ENCODE results near the gene ATP11C. TPM values are rescaled to one million over a fixed set of nuclear protein-coding genes. Genes with fewer than 3 reads are reported as not detected.
"Not testable (repeated sequence)": the region's sequence is repeated elsewhere in the genome, so short reads cannot be mapped to it uniquely, and the experiment has no call there.

Gene ATP11C
- total RNA-seq, 1 experiment from 2014 or later, result 19.0 TPM

DNA sequence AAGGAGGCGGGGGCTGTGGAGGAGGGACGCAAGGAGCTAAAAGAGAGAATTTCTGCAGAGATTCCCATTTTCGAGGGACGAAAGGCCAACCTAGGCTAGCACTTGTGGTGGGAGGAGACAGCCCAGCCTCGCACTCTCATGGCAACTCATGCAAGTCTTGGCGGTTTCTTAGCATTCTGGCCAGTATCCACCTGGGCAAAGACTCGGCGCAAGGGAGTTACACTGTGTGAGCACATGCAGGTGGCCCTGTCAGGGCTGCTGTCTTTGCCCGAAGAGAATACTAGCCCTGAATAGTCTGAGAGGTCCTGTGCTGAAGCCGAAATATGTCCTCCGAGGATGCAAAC, 240.4 kb downstream of the ATP11C start:
- H3K36me3 Mint-ChIP-seq (ENCODE audit: insufficient read depth, unreplicated experiment), result no peaks in the 10 kb centered on the region
- TF ChIP-seq, protein P1, sequence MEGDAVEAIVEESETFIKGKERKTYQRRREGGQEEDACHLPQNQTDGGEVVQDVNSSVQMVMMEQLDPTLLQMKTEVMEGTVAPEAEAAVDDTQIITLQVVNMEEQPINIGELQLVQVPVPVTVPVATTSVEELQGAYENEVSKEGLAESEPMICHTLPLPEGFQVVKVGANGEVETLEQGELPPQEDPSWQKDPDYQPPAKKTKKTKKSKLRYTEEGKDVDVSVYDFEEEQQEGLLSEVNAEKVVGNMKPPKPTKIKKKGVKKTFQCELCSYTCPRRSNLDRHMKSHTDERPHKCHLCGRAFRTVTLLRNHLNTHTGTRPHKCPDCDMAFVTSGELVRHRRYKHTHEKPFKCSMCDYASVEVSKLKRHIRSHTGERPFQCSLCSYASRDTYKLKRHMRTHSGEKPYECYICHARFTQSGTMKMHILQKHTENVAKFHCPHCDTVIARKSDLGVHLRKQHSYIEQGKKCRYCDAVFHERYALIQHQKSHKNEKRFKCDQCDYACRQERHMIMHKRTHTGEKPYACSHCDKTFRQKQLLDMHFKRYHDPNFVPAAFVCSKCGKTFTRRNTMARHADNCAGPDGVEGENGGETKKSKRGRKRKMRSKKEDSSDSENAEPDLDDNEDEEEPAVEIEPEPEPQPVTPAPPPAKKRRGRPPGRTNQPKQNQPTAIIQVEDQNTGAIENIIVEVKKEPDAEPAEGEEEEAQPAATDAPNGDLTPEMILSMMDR (IDR thresholded peaks at IDR 0.05; ENCODE audit: unreplicated experiment), result no peak
- peaks cover 7% of the 10 kb centered on the region for H3K9me3 Mint-ChIP-seq (ENCODE audit: unreplicated experiment)
- no peaks in the 10 kb centered on the region for H3K27me3 Mint-ChIP-seq (ENCODE audit: insufficient read depth, unreplicated experiment)
- no peaks in the 10 kb centered on the region for H3K4me1 Mint-ChIP-seq (ENCODE audit: insufficient read depth, unreplicated experiment)
- POLR2A ChIA-PET, result no interaction called here
- no peak for DNase-seq (ENCODE audit: unreplicated experiment)
- CTCF ChIA-PET, result interaction anchor here (0.6 to 1.1 kb wide), 2 partner anchors 851 to 945 kb away, joined by 3 to 4 read pairs; no protein-coding TSS in a partner anchor
- H3K4me3 Mint-ChIP-seq (ENCODE audit: unreplicated experiment), result no peak overlapping the region
- no TSS peak for BruUV-seq (replicated peaks)
- intact Hi-C loops (cut with micrococcal nuclease), result no loop called here
- H3K27ac Mint-ChIP-seq (ENCODE audit: low read depth, unreplicated experiment), result no peak overlapping the region

DNA sequence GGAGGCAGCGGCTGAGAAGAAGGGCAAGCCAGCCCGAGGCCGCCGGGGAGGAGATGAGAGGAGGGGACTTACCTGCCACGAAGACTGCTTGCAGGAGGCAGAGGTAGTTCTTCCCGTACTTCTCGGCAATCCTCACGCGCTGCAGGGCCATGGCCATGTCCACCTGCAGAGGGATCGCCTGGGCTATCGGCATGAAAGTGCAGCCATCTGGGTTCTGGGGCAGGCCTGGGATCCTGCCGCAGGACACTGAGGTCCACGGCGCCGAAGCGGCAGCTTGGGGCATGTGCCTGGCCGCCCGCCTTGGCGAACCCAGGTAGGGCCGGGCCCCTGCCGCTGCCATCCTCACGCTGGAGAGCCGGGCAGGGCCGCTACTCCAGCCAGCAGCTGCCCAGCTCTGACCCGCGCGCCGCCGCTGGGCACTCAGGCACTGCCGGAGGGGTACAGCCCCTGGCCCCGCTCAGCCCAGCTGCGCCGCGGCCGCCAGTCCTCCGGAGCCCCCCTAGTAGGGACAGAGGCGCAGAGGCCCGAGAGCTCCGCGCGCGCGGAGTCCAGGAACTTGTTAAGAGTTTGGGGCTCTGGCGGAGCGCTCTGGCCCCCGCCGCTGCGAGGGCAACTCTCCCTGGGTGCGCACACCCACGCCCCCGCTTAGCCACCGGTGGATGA, 240.9 kb downstream of the ATP11C start:
- H3K27ac Mint-ChIP-seq (ENCODE audit: low read depth, unreplicated experiment), result no peak overlapping the region
- peak overlapping the region; percentile 60 for H3K4me3 Mint-ChIP-seq (ENCODE audit: unreplicated experiment)
- TF ChIP-seq, protein P1 (IDR thresholded peaks at IDR 0.05; ENCODE audit: unreplicated experiment), result no peak
- H3K9me3 Mint-ChIP-seq (ENCODE audit: unreplicated experiment), result peaks cover 8% of the 10 kb centered on the region
- POLR2A ChIA-PET, result no interaction called here
- no TSS peak for BruUV-seq (replicated peaks)
- DNase-seq (ENCODE audit: unreplicated experiment), result no peak
- H3K36me3 Mint-ChIP-seq (ENCODE audit: insufficient read depth, unreplicated experiment), result no peaks in the 10 kb centered on the region
- CTCF ChIA-PET, result no interaction called here
- intact Hi-C loops (cut with micrococcal nuclease), result no loop called here
- no peaks in the 10 kb centered on the region for H3K4me1 Mint-ChIP-seq (ENCODE audit: insufficient read depth, unreplicated experiment)
- no peaks in the 10 kb centered on the region for H3K27me3 Mint-ChIP-seq (ENCODE audit: insufficient read depth, unreplicated experiment)

DNA sequence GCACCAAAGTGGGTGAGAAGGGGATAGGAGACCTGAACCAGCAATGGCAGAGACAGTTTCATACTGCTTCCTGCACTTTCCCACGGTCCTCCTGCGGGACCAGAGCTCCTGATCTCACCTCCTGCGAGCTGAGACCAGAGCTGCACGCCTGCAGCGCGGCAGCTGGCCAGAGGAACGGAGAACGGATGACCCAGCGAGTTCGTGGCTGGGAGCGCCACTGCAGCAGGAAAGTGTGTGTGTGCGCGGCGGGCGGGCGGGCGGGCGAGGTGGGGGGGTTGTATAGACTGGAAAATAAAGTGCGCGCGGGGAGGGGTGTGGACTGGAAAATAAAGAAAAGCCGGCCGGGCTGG, 241.4 kb downstream of the ATP11C start:
- Mint-ChIP-seq H3K27ac (ENCODE audit: low read depth, unreplicated experiment) (no peak overlapping the region), H3K27me3 (ENCODE audit: insufficient read depth, unreplicated experiment) (no peaks in the 10 kb centered on the region), H3K9me3 (ENCODE audit: unreplicated experiment) (peaks cover 13% of the 10 kb centered on the region), H3K36me3 (ENCODE audit: insufficient read depth, unreplicated experiment) (no peaks in the 10 kb centered on the region), H3K4me1 (ENCODE audit: insufficient read depth, unreplicated experiment) (no peaks in the 10 kb centered on the region), H3K4me3 (ENCODE audit: unreplicated experiment) (peak overlapping the region; percentile 60)
- intact Hi-C loops (cut with micrococcal nuclease), result no loop called here
- TF ChIP-seq, protein P1 (IDR thresholded peaks at IDR 0.05; ENCODE audit: unreplicated experiment), result no peak
- POLR2A ChIA-PET, result no interaction called here
- BruUV-seq (replicated peaks), result no TSS peak
- CTCF ChIA-PET, result no interaction called here
- DNase-seq (ENCODE audit: unreplicated experiment), result no peak

DNA sequence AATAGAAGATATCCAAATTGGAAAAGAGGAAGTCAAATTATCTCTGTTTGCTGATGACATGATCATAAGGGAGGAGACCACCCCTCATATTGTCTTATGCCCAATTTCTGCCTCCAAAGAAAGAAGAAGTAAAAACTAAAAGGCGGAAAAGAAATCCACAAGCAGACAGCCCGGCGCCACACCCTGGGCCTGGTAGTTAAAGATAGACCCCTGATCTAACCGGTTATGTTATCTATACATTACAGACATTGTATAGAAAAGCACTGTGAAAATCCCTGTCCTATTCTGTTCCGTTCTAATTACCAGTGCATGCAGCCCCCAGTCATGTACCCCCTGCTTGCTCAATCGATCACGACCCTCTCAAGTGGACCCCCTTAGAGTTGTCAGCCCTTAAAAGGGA, 247.7 kb downstream of the ATP11C start:
- CTCF ChIA-PET; H3K27ac Mint-ChIP-seq (ENCODE audit: low read depth, unreplicated experiment); H3K4me1 Mint-ChIP-seq (ENCODE audit: insufficient read depth, unreplicated experiment); H3K36me3 Mint-ChIP-seq (ENCODE audit: insufficient read depth, unreplicated experiment); H3K27me3 Mint-ChIP-seq (ENCODE audit: insufficient read depth, unreplicated experiment); BruUV-seq (replicated peaks); DNase-seq (ENCODE audit: unreplicated experiment); intact Hi-C loops (cut with micrococcal nuclease); H3K4me3 Mint-ChIP-seq (ENCODE audit: unreplicated experiment): not testable (repeated sequence)
- POLR2A ChIA-PET, result interaction anchor here (0.7 kb wide), 1 partner anchor 418 kb away, joined by 3 read pairs; no protein-coding TSS in a partner anchor
- H3K9me3 Mint-ChIP-seq (ENCODE audit: unreplicated experiment), result peaks cover 21% of the 10 kb centered on the region

DNA sequence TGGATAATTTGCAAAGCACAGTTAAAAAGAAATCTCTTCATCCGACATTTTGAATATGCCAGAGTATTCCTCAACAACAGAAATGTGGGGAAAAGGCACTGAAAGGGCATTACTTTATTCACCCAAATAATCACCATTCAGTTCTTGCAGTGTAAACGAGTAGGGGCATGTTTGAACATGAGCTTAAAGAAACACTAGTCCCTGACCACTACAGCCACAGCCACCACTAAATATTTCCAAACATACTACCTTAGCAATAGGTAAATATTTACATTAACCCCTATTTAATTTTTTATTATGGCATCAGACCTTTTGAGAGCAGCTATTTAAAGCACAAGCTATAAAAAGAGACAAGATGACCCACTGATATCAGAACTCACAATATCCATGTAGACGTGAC, 252.5 kb downstream of the ATP11C start:
- intact Hi-C loops (cut with micrococcal nuclease), result no loop called here
- Mint-ChIP-seq H3K4me3 (ENCODE audit: unreplicated experiment) (no peak overlapping the region), H3K27ac (ENCODE audit: low read depth, unreplicated experiment) (no peak overlapping the region), H3K4me1 (ENCODE audit: insufficient read depth, unreplicated experiment) (no peaks in the 10 kb centered on the region), H3K36me3 (ENCODE audit: insufficient read depth, unreplicated experiment) (no peaks in the 10 kb centered on the region), H3K27me3 (ENCODE audit: insufficient read depth, unreplicated experiment) (no peaks in the 10 kb centered on the region), H3K9me3 (ENCODE audit: unreplicated experiment) (peaks cover 12% of the 10 kb centered on the region)
- POLR2A ChIA-PET, result interaction anchor here (0.7 kb wide), 1 partner anchor 56 kb away, joined by 3 read pairs; no protein-coding TSS in a partner anchor
- DNase-seq (ENCODE audit: unreplicated experiment), result peak; percentile 14
- CTCF ChIA-PET, result interaction anchor here (0.6 kb wide), 1 partner anchor 25 kb away, joined by 3 read pairs; no protein-coding TSS in a partner anchor
- no TSS peak for BruUV-seq (replicated peaks)
- TF ChIP-seq, protein P1 (IDR thresholded peaks at IDR 0.05; ENCODE audit: unreplicated experiment), result no peak

Data from MCF 10A (cell line).